Cardiac muscle cell (in vitro differentiated cells and primary cell): ENCODE data around the gene GCNT2. TPM values are rescaled to one million over a fixed set of nuclear protein-coding genes. Genes with fewer than 3 reads are reported as not detected.
"Not testable (repeated sequence)": the region's sequence is repeated elsewhere in the genome, so short reads cannot be mapped to it uniquely, and the experiment has no call there.

Experiments
- DNase-seq, 2 donors: peaks; one replicate each; pipeline versions ENCODE4 v3.0.0 to v3.0.0-alpha.2; 2010 to 2017; ENCODE audit warnings: low read depth in 1 of 2, low spot score in 1 of 2
- H3K27ac ChIP-seq: fragments of 200-600 bp; sonication (generic); 2 replicates; pipeline ENCODE4 v1.5.1; 2016
- H3K27me3 ChIP-seq: fragments of 200-600 bp; sonication (generic); 2 replicates; pipeline ENCODE4 v1.6.0; 2016; ENCODE audit warnings: control low read depth
- H3K36me3 ChIP-seq: fragments of 200-600 bp; sonication (generic); 2 replicates; pipeline ENCODE4 v1.5.1; 2016; ENCODE audit warnings: control low read depth
- H3K4me1 ChIP-seq: fragments of 200-600 bp; sonication (generic); 2 replicates; pipeline ENCODE4 v1.8.1; 2017; ENCODE audit warnings: low read depth, mild to moderate bottlenecking, mixed run types
- H3K4me3 ChIP-seq: fragments of 200-600 bp; sonication (generic); 2 replicates; pipeline ENCODE4 v1.5.1; 2016; ENCODE audit warnings: mild to moderate bottlenecking
- H3K9me3 ChIP-seq: fragments of 200-600 bp; sonication (generic); 2 replicates; pipeline ENCODE4 v1.5.1; 2017; ENCODE audit warnings: low read depth, mild to moderate bottlenecking, control low read depth
- polyA plus RNA-seq: library from polyadenylated mRNA; unstranded; fragments of >200 nt; fragmentation: Nextera tagmentation; extraction: Ambion mirVana; gene quantifications from 2 replicates; pipeline ENCODE4 v1.2.1, GENCODE V29; 2016
- total RNA-seq: library from RNA; depleted of rRNA; stranded (reverse); fragments of >200 nt; gene quantifications from 2 replicates; pipeline ENCODE4 v1.2.3, GENCODE V29; 2016
- TF ChIP-seq, protein P1 (sequence below): IDR thresholded peaks from 2 replicates; pipeline ENCODE4 v1.5.1; 2012; ENCODE audit warnings: low read depth, mild to moderate bottlenecking, low read length

GCNT2 gene
- total and polyA plus RNA-seq, 2 experiments from 2014 or later, result 21.4 to 27.3 TPM

DNA sequence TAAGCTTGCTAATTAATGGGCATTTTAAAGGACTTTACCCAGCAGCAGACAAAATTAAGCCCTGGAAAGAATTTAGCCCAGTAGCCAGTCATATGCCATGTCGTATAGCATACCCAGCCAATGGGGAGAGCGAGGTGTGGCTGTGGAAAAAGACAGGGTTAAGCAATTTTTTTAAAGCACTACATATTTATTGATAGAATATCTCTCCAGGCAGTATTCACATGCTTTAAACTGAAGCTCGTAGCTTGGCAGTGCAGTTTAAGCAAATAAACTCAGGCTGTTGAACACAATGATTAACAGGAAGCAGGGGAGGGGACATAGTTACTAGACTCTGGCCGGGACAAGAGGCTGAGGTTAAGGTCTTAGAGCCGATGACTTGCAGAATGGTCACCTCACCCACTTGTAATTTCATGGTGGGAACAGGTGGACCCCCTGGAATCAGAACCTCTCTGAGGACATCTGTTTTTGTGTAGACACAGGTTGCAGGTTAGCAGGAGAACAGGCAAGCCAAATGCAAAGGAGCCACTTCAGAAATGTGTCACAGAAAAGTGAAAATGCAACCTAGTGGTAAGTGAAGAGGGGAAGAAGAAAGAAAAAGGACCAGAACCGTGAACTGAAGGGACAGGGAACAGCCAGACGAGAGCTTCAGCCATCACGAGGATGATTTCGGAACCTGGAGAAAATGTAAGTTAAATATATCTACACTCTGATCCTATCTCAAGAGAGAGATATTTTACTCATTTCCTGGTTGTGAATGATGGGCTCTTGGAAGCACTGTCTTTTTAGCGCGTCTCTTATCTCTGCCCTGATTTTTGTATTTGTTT lies 7.2 kb downstream of the GCNT2 start:
- peak in 1 of 2 donors; percentile 5 for DNase-seq
- Histone ChIP-seq H3K9me3 (no peaks in the 10 kb centered on the region), H3K27ac (no peak overlapping the region), H3K27me3 (no peaks in the 10 kb centered on the region), H3K4me3 (no peak overlapping the region), H3K36me3 (no peaks in the 10 kb centered on the region), H3K4me1 (peaks cover 5% of the 10 kb centered on the region)
- TF ChIP-seq, protein P1, sequence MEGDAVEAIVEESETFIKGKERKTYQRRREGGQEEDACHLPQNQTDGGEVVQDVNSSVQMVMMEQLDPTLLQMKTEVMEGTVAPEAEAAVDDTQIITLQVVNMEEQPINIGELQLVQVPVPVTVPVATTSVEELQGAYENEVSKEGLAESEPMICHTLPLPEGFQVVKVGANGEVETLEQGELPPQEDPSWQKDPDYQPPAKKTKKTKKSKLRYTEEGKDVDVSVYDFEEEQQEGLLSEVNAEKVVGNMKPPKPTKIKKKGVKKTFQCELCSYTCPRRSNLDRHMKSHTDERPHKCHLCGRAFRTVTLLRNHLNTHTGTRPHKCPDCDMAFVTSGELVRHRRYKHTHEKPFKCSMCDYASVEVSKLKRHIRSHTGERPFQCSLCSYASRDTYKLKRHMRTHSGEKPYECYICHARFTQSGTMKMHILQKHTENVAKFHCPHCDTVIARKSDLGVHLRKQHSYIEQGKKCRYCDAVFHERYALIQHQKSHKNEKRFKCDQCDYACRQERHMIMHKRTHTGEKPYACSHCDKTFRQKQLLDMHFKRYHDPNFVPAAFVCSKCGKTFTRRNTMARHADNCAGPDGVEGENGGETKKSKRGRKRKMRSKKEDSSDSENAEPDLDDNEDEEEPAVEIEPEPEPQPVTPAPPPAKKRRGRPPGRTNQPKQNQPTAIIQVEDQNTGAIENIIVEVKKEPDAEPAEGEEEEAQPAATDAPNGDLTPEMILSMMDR, result no peak

DNA sequence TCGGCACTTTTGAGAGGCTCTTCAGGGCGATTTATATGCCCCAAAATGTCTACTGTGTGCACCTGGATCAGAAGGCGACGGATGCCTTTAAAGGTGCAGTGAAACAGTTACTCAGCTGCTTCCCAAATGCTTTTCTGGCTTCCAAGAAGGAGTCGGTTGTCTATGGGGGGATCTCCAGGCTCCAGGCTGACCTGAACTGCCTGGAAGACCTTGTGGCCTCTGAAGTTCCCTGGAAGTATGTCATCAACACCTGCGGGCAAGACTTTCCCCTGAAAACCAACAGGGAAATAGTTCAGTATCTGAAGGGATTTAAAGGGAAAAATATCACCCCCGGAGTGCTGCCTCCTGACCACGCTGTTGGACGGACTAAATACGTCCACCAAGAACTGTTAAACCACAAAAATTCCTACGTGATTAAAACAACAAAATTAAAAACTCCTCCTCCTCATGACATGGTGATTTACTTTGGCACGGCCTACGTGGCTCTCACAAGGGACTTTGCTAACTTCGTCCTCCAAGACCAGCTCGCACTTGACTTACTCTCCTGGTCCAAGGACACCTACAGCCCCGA lies 8.2 kb downstream of the GCNT2 start:
- TF ChIP-seq, protein P1, result no peak
- Histone ChIP-seq H3K27ac (no peak overlapping the region), H3K9me3 (no peaks in the 10 kb centered on the region), H3K27me3 (no peaks in the 10 kb centered on the region), H3K4me1 (peaks cover 5% of the 10 kb centered on the region), H3K36me3 (no peaks in the 10 kb centered on the region), H3K4me3 (no peak overlapping the region)
- no peak for DNase-seq

DNA sequence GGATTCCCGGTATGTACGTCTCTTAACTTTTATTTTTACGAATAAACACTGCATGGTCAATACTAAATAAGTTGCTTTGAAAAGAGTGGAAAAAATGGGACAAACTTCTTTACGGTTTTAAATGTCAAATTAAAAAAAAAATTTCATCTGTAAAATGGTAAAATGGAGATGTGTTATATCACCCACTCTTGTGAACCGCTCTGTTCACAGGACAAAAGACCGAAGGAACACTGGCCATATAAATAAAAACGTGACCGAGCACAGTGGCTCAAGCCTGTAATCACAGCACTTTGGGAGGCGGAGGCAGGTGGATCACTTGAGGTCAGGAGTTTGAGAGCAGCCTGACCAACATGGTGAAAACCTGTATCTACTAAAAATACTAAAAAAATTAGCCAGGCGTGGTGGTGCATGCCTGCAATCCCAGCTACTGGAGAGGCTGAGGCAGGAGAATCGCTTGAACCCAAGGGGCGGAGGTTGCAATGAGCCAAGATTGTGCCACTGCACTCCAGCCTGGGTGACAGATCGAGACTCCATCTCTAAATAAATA lies 8.8 kb downstream of the GCNT2 start:
- DNase-seq, H3K27me3 ChIP-seq, H3K9me3 ChIP-seq, H3K4me1 ChIP-seq, H3K36me3 ChIP-seq, H3K27ac ChIP-seq, H3K4me3 ChIP-seq: not testable (repeated sequence)

DNA sequence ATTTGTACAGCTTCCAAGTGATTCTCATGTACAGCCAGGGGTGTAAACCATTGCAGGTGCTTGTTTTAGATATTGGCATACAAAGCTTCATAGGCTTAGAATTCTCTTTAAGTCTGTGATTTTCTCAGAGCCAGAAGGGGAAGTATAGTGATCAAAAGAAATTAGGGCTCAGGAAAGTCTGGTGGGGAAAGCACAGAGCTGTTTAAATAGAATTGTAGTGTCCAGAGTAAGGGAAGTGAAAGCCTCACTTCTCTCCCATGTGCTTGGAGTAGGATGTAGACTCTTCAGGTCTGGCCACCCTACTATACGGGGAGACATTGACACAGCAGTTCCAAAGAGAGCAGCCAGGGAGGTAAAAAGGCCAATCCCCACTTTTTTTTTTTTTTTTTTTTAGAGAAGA lies 10.4 kb downstream of the GCNT2 start:
- Histone ChIP-seq H3K36me3 (no peaks in the 10 kb centered on the region), H3K9me3 (no peaks in the 10 kb centered on the region), H3K27me3 (no peaks in the 10 kb centered on the region), H3K27ac (no peak overlapping the region), H3K4me1 (peaks cover 5% of the 10 kb centered on the region), H3K4me3 (no peak overlapping the region)
- DNase-seq, result no peak
- TF ChIP-seq, protein P1, result no peak

GRCh38 chr6:10531942-10532341 lies 10.8 kb downstream of the GCNT2 start:
- no peak for DNase-seq
- TF ChIP-seq, protein P1, result no peak
- Histone ChIP-seq H3K36me3 (no peaks in the 10 kb centered on the region), H3K9me3 (no peaks in the 10 kb centered on the region), H3K4me1 (peaks cover 5% of the 10 kb centered on the region), H3K27ac (no peak overlapping the region), H3K27me3 (no peaks in the 10 kb centered on the region), H3K4me3 (no peak overlapping the region)

DNA sequence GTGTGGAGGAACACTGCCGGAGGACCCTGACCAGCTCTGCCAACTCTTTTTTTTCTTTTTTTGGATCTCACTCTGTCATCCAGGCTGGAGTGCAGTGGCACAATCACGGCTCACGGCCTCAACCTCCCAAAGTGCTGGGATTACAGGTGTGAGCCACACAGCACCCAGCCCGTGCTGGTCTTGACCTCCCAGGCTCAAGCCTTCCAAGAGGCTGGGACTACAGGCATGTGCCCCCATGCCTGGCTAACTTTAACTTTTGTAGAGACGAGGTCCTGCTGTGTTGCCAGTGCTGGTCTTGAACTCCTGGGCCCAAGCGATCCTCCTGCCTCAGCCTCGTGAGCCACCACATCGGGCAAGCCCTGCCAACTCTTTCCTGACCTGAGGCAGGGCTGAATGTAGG lies 11.2 kb downstream of the GCNT2 start:
- TF ChIP-seq, protein P1, result no peak
- H3K4me3 ChIP-seq, result no peak overlapping the region
- no peak for DNase-seq
- H3K9me3 ChIP-seq, result no peaks in the 10 kb centered on the region
- no peak overlapping the region for H3K27ac ChIP-seq
- H3K4me1 ChIP-seq, result peaks cover 5% of the 10 kb centered on the region
- no peaks in the 10 kb centered on the region for H3K36me3 ChIP-seq
- H3K27me3 ChIP-seq, result no peaks in the 10 kb centered on the region
